ENCODE measurements around the gene PTCH1. TPM values are rescaled to one million over a fixed set of nuclear protein-coding genes. Genes with fewer than 3 reads are reported as not detected.

PTCH1 gene
- total RNA-seq, 4 donors from 2014 or later: 4.2 to 6.9 (median 5.2) TPM

DNA sequence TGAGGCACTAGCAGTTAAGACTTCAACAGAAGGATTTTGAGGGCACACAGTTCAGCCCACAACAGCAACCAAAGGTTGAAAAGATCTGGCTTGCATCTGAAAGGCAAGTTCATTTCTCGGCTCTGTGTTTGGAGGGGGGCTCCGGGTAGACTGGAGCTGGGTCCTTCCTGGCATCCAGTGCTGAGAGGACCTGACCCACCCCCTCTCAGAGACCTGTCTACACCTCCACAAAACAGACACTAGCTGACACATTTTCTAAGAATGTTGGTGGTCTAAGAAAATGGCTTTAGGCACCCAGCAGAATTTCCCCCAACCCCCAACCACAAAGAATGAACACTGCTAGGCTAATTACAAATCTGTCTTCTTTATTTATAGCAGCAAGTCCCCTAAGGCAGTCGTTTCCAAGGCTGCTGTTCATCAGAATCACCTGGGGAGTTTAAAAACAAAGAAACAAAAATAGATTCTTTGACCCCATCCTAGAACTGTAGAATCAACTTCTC, 6.2 kb upstream of the PTCH1 start:
- Histone ChIP-seq H3K27ac (no peak overlapping the region), H3K4me3 (no peak overlapping the region), H3K4me1 (no peaks in the 10 kb centered on the region), H3K27me3 (peaks cover 0 to 5% (median 3%) of the 10 kb centered on the region in 3 donors), H3K9me3 (no peaks in the 10 kb centered on the region), H3K36me3 (no peaks in the 10 kb centered on the region)
- DNase-seq (no peak), ATAC-seq (no peak)
- intact Hi-C loops (cut with DNase I; ENCODE audit: low total_unique reads) (no loop called here), in situ Hi-C loops (cut with MboI; ENCODE audit: low sequenced_read_pairs in 4 of 4) (loop anchor here (25.0 kb wide), 3 partner anchors 211 to 364 kb away; partner anchors contain the start of genes FANCC (in 2 of the 4) and ERCC6L2 (in 1 of the 4))
- TF ChIP-seq, protein P1, sequence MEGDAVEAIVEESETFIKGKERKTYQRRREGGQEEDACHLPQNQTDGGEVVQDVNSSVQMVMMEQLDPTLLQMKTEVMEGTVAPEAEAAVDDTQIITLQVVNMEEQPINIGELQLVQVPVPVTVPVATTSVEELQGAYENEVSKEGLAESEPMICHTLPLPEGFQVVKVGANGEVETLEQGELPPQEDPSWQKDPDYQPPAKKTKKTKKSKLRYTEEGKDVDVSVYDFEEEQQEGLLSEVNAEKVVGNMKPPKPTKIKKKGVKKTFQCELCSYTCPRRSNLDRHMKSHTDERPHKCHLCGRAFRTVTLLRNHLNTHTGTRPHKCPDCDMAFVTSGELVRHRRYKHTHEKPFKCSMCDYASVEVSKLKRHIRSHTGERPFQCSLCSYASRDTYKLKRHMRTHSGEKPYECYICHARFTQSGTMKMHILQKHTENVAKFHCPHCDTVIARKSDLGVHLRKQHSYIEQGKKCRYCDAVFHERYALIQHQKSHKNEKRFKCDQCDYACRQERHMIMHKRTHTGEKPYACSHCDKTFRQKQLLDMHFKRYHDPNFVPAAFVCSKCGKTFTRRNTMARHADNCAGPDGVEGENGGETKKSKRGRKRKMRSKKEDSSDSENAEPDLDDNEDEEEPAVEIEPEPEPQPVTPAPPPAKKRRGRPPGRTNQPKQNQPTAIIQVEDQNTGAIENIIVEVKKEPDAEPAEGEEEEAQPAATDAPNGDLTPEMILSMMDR (IDR thresholded peaks at IDR 0.05 in 4 of 5, conservative IDR thresholded peaks at IDR 0.05 in 1 of 5): no peak
- no peak for TF ChIP-seq POLR2A (IDR thresholded peaks at IDR 0.05)

DNA sequence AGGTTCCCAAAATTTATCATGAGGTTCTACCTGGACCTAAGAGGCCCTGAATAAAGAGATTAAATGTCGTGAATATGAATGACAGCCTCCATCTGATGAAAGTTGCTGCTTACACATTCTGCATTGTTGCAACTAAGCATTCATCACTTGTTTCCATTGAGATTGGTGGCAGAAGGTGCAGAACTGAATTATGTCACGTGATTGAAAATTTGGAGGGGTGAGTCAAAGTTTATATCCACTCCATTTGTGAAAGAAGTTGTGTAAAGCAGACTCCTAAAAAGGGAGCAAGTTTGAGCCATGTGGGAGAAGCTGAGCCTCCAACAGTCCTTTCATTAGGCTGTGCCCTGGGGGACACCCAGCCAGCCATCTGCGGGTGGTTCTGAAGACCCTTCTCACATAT, 4.9 kb upstream of the PTCH1 start:
- TF ChIP-seq, protein P1 (IDR thresholded peaks at IDR 0.05 in 4 of 5, conservative IDR thresholded peaks at IDR 0.05 in 1 of 5): no peak
- TF ChIP-seq POLR2A (IDR thresholded peaks at IDR 0.05): no peak
- peaks cover 0 to 9% (median 5%) of the 10 kb centered on the region in 3 donors for H3K27me3 ChIP-seq
- H3K36me3 ChIP-seq: no peaks in the 10 kb centered on the region
- intact Hi-C loops (cut with DNase I; ENCODE audit: low total_unique reads) (no loop called here), in situ Hi-C loops (cut with MboI; ENCODE audit: low sequenced_read_pairs in 4 of 4) (loop anchor here (25.0 kb wide), 3 partner anchors 209 to 366 kb away; partner anchors contain the start of genes FANCC (in 2 of the 4) and ERCC6L2 (in 1 of the 4))
- no peaks in the 10 kb centered on the region for H3K9me3 ChIP-seq
- H3K4me1 ChIP-seq: peaks cover 0 to 4% of the 10 kb centered on the region in 2 donors
- H3K27ac ChIP-seq: no peak overlapping the region
- no peak for ATAC-seq
- no peak for DNase-seq
- H3K4me3 ChIP-seq: no peak overlapping the region

DNA sequence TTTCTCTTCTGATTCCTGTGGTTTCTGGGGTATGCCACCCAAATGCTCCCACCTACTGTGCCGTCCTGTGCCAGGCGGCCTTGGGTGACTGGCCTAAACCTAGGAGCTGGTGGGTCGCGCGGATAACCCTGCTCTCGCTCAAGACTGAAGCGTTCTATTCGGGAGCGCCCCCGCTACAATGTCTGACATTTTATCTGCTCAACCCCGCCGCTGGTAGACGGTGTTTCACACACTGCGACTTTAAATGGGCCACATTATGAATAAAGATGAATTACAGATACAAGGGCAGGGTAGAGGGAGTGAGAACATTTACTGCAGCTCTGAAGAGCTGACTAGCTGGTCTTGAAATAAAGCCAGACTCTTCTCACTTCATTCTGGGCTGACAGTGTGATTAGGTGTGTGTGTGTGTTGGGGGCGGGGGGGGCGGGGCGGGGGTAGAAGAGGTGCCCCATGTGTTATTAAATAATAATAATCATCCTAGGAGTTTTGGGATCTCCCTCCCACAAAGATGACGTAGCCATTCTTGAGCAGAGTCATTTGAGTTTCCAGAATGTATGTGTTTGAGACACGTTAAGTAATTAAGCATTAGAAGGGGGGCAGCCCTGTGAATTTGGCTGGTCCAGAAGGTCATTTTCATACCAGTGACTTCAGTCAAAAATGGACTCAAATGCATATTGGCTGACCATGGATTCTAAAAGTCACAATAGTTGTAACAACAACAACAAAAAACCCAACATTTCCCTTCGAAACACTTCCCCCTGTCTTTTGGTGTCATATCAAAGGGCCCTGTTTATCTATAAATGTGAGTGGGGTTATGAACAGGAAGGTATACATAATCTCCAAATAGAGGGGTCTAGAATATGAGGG, 1.0 kb upstream of the PTCH1 start:
- no peak for DNase-seq
- in situ Hi-C loops (cut with MboI; ENCODE audit: low sequenced_read_pairs in 4 of 4) (loop anchor here (25.0 kb wide), 3 partner anchors 205 to 370 kb away; partner anchors contain the start of genes FANCC (in 2 of the 4) and ERCC6L2 (in 1 of the 4)), intact Hi-C loops (cut with DNase I; ENCODE audit: low total_unique reads) (loop anchor here (10.0 kb wide), 1 partner anchor 897 kb away; the partner anchor contains the start of gene ZNF367)
- Histone ChIP-seq H3K4me3 (no peak overlapping the region), H3K36me3 (no peaks in the 10 kb centered on the region), H3K27ac (no peak overlapping the region), H3K4me1 (peaks cover 0 to 10% of the 10 kb centered on the region in 2 donors), H3K9me3 (no peaks in the 10 kb centered on the region), H3K27me3 (peaks cover 0 to 27% (median 24%) of the 10 kb centered on the region in 3 donors)
- ATAC-seq: no peak
- TF ChIP-seq POLR2A (IDR thresholded peaks at IDR 0.05): no peak
- TF ChIP-seq, protein P1 (IDR thresholded peaks at IDR 0.05 in 4 of 5, conservative IDR thresholded peaks at IDR 0.05 in 1 of 5): no peak

DNA sequence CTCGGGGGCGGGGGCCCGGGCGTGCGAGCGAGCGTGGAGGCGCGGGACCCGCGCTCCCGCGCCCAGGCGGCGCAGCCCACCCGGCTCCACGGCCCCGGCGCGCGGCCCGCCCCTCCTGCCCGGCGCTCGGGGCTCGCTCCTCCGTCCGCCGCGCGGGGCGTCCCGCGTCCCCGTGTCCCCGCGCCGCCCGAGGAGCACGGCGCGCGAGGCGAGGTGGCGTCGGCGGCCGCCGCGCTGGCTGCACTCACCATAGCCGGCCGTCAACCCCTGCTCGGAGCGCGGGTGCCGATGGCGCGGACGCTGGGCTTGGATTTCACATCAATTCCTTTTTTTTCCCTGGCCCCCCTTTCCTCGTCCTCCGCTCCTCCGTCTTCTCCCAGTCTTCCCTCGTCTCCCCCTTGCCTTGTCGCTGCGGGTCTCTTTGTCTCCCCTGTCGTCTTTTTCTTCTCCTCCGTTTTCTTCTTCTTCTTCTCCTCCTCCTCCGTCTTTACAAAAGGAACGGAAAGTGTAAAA, 494 bp downstream of the PTCH1 start:
- Histone ChIP-seq H3K36me3 (no peaks in the 10 kb centered on the region), H3K9me3 (no peaks in the 10 kb centered on the region), H3K4me1 (peaks cover 8 to 10% of the 10 kb centered on the region in 2 donors), H3K27me3 (peaks cover 0 to 27% (median 22%) of the 10 kb centered on the region in 3 donors), H3K4me3 (peak overlapping the region; percentile 50 to 83 (median 65)), H3K27ac (peak overlapping the region; percentile 19 to 55 (median 37))
- ATAC-seq: peak; percentile 10 to 16
- no peak for DNase-seq
- in situ Hi-C loops (cut with MboI; ENCODE audit: low sequenced_read_pairs in 4 of 4) (loop anchor here (25.0 kb wide), 3 partner anchors 204 to 371 kb away; partner anchors contain the start of genes FANCC (in 2 of the 4) and ERCC6L2 (in 1 of the 4)), intact Hi-C loops (cut with DNase I; ENCODE audit: low total_unique reads) (loop anchor here (10.0 kb wide), 1 partner anchor 899 kb away; the partner anchor contains the start of gene ZNF367)
- TF ChIP-seq, protein P1 (IDR thresholded peaks at IDR 0.05 in 4 of 5, conservative IDR thresholded peaks at IDR 0.05 in 1 of 5): no peak
- no peak for TF ChIP-seq POLR2A (IDR thresholded peaks at IDR 0.05)
